CD8-positive, alpha-beta memory T cell (primary cell): ENCODE results near the gene KCND1. TPM values are rescaled to one million over a fixed set of nuclear protein-coding genes. Genes with fewer than 3 reads are reported as not detected.
A peak's percentile ranks its signal among the peaks of the same experiment; 100 is the strongest.

Experiments used
- CTCF ChIA-PET: fragments of 350-600 bp; sonication (Branson Sonifier 250); formaldehyde crosslinking; loops from one replicate; lab custom pipeline; 2021; ENCODE audit warnings: antibody characterized with exemption; lab: Charles Lee
- POLR2A ChIA-PET: fragments of 350-600 bp; sonication (Branson Sonifier 250); formaldehyde crosslinking; loops from one replicate; lab custom pipeline; 2021; ENCODE audit warnings: antibody characterized with exemption; lab: Charles Lee
- DNase-seq, 5 donors: peaks; one replicate each; pipeline versions ENCODE4 v3.0.0 to v3.0.0-alpha.2; 2020 to 2022; ENCODE audit warnings: mixed read lengths in 1 of 5
- H3K27ac ChIP-seq: one replicate; pipeline ENCODE4 v1.7.0; 2013; ENCODE audit warnings: low read depth, mild to moderate bottlenecking, low read length, moderate library complexity
- H3K27me3 ChIP-seq: 2 replicates; pipeline ENCODE4 v1.7.0; 2013; ENCODE audit warnings: low read length, mild to moderate bottlenecking; ENCODE audit not compliant: insufficient read depth, poor library complexity, severe bottlenecking
- H3K36me3 ChIP-seq: 2 replicates; pipeline ENCODE4 v1.7.0; 2013; ENCODE audit warnings: mild to moderate bottlenecking, low read length, moderate library complexity; ENCODE audit not compliant: insufficient read depth
- H3K4me1 ChIP-seq: 2 replicates; pipeline ENCODE4 v1.7.0; 2013; ENCODE audit warnings: mild to moderate bottlenecking, low read length, moderate library complexity; ENCODE audit not compliant: insufficient read depth
- H3K4me3 ChIP-seq: 2 replicates; pipeline ENCODE4 v1.7.0; 2013; ENCODE audit warnings: mild to moderate bottlenecking, low read length
- H3K9me3 ChIP-seq: 2 replicates; pipeline ENCODE4 v1.7.0; 2013; ENCODE audit warnings: mild to moderate bottlenecking, low read length
- H3K27ac Mint-ChIP-seq, 8 donors: one replicate each; pipeline ENCODE4 v1.8.0; 2020 to 2021; ENCODE audit warnings: mixed read lengths in 8 of 8, mild to moderate bottlenecking in 6 of 8, inconsistent platforms in 3 of 8, moderate library complexity in 3 of 8
- H3K27me3 Mint-ChIP-seq, 2 donors: one replicate each; pipeline ENCODE4 v1.8.0; 2020 to 2021; ENCODE audit warnings: mixed read lengths in 2 of 2, mild to moderate bottlenecking in 1 of 2, moderate library complexity in 1 of 2
- H3K36me3 Mint-ChIP-seq, 3 donors: one replicate each; pipeline ENCODE4 v1.8.0; 2020 to 2021; ENCODE audit warnings: mixed read lengths in 3 of 3, inconsistent platforms in 1 of 3, mild to moderate bottlenecking in 1 of 3
- H3K4me1 Mint-ChIP-seq, 3 donors: one replicate each; pipeline ENCODE4 v1.8.0; 2020 to 2021; ENCODE audit warnings: mixed read lengths in 3 of 3, inconsistent platforms in 1 of 3, mild to moderate bottlenecking in 1 of 3
- H3K4me3 Mint-ChIP-seq, 7 donors: one replicate each; pipeline ENCODE4 v1.8.0; 2020 to 2021; ENCODE audit warnings: mixed read lengths in 7 of 7, mild to moderate bottlenecking in 6 of 7, moderate library complexity in 4 of 7, inconsistent platforms in 2 of 7
- H3K9me3 Mint-ChIP-seq, 5 donors: one replicate each; pipeline ENCODE4 v1.8.0; 2020 to 2022; ENCODE audit warnings: mixed read lengths in 5 of 5, mild to moderate bottlenecking in 3 of 5, moderate library complexity in 2 of 5, inconsistent platforms in 1 of 5
- polyA plus RNA-seq: library from polyadenylated mRNA; unstranded; fragments of 300-500 nt; fragmentation: Illumina TruSeq; gene quantifications from one replicate; pipeline ENCODE4 v1.2.3, GENCODE V29; 2021
- total RNA-seq, 2 experiments: library from RNA; stranded (reverse); gene quantifications; one replicate each; pipeline ENCODE4 v1.2.3, GENCODE V29; 2021

Gene KCND1
- total and polyA plus RNA-seq, 3 experiments from 2014 or later, result 0.06 to 1.1 (median 0.72) TPM

DNA sequence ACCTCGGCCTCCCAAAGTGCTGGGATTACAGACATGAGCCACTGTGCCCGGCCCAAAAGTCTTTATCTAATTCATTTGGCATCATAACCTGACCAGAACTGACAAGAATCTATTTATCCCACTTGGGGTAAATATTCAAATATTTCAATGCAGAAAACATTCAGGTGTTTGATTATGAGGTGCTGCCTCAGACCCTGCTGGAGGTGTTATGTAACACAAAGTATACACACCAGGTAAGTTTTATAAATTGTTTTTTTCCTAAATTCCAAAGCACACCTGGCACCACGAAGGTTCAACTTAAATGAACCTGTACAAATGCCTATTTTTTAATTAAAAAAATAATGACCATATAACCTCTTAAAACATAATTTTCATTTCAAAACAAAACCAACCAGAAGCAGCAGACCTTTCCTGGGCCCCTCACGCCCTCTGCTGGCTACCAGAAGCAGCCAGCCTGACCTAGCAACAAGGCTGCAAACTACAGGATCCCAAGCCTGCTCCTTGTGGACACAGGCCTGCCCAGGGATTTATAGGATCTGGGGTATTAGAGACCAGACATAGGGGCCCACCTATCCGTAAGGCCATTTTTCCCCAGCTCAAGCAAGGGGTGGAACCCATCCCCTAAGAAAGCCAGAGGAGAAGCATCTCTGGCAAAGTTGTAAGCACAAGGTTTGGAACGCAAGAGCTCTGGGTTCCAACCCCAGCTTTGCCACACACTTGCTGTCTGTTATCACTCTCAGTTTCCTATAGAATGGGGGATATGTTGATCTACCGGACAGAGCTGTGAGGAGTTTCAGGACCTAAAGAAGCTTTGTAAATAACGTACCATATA, 25.9 kb downstream of the KCND1 start:
- peaks cover 41% of the 10 kb centered on the region for H3K4me1 ChIP-seq
- ChIA-PET CTCF (interaction anchor here (0.6 to 4.5 kb wide), 8 partner anchors 8 to 297 kb away, joined by 3 to 21 read pairs (median 7); partner anchors contain the start of genes OTUD5, PQBP1 and SLC35A2), POLR2A (interaction anchor here (0.7 to 0.9 kb wide), 2 partner anchors 28 to 29 kb away, joined by 5 to 9 read pairs; no protein-coding TSS in a partner anchor)
- peaks cover 0 to 31% (median 7%) of the 10 kb centered on the region in 3 donors for H3K36me3 Mint-ChIP-seq
- peak overlapping the region in 7 of 8 donors; percentile 22 to 92 (median 62) for H3K27ac Mint-ChIP-seq
- H3K27me3 Mint-ChIP-seq, result peaks cover 0 to 6% of the 10 kb centered on the region in 2 donors
- no peak overlapping the region for H3K4me3 ChIP-seq
- no peaks in the 10 kb centered on the region for H3K36me3 ChIP-seq
- H3K9me3 Mint-ChIP-seq, result no peaks in the 10 kb centered on the region
- H3K27me3 ChIP-seq, result no peaks in the 10 kb centered on the region
- no peaks in the 10 kb centered on the region for H3K9me3 ChIP-seq
- H3K4me1 Mint-ChIP-seq, result peaks cover 47 to 65% (median 62%) of the 10 kb centered on the region in 3 donors
- no peak overlapping the region for H3K27ac ChIP-seq
- DNase-seq, result peak; percentile 24 to 68 (median 53)
- peak overlapping the region in 2 of 7 donors; percentile 4 to 51 for H3K4me3 Mint-ChIP-seq

DNA sequence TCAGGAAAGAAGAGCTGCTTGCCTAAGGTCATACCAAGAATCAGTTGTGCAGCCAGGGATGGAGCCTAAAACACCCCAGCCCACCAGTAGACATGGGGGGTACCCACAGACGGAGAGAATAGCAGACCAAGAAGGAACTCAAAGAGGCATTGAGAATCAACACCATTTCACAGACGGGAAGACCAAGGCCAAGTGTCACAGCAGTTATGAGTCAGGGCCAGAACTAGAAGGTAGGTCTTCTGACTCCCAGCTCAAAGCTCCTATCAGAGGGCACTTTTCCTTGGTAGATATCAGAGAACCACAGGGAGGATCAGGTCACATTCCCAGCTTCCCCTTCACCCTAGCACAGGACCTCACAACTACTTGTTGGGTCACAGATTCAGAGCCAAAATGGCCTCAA, 28.7 kb downstream of the KCND1 start:
- Histone ChIP-seq H3K4me3 (no peak overlapping the region), H3K27me3 (no peaks in the 10 kb centered on the region), H3K36me3 (no peaks in the 10 kb centered on the region), H3K27ac (peak overlapping the region; percentile 54), H3K4me1 (peaks cover 69% of the 10 kb centered on the region), H3K9me3 (no peaks in the 10 kb centered on the region)
- Mint-ChIP-seq H3K4me3 (peak overlapping the region in 1 of 7 donors; percentile 32), H3K27me3 (peaks cover 0 to 7% of the 10 kb centered on the region in 2 donors), H3K4me1 (peaks cover 71 to 84% (median 84%) of the 10 kb centered on the region in 3 donors), H3K27ac (peak overlapping the region in 7 of 8 donors; percentile 87 to 98 (median 91)), H3K36me3 (peaks cover 0 to 35% (median 5%) of the 10 kb centered on the region in 3 donors), H3K9me3 (no peaks in the 10 kb centered on the region)
- ChIA-PET POLR2A (interaction anchor here (1.5 kb wide), 1 partner anchor 12 kb away, joined by 5 read pairs; no protein-coding TSS in a partner anchor), CTCF (interaction anchor here (1.1 kb wide), 1 partner anchor 13 kb away, joined by 3 read pairs; no protein-coding TSS in a partner anchor)
- no peak for DNase-seq

DNA sequence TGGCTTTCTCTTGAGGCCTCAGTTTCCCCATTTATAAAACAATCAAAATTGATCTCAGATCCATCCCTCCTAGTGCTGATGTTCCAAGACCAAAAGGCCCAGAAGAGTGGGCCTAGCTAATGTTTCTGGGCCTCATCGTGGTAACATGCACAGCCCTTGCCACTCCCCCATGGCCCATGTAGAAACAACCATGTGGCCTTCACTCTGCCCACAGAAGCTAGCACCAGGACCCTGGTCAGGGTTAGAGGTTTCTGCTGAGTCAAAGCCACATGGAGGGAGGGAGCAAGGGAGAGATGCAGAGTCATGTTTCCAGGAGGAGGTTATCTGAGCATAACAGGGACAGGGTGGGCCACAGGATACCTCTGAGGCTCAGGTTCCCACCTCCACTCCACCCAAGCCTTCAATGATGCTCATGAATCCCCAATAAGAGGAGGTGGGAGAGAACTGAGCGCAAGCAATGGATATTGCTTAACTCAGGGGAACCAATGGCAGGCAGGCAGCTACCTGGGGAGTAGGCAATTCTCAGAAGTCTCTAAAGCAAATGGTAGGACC, 31.2 kb downstream of the KCND1 start:
- DNase-seq, result no peak
- H3K27me3 Mint-ChIP-seq, result peaks cover 0 to 2% of the 10 kb centered on the region in 2 donors
- H3K27ac ChIP-seq, result peak overlapping the region; percentile 73
- ChIA-PET POLR2A (interaction anchor here (0.7 to 2.8 kb wide), 4 partner anchors 18 to 464 kb away, joined by 3 to 17 read pairs (median 5); partner anchors contain the start of genes PQBP1 and TIMM17B), CTCF (interaction anchor here (0.9 to 2.1 kb wide), 5 partner anchors 9 to 309 kb away, joined by 3 to 7 read pairs (median 3); no protein-coding TSS in a partner anchor)
- peaks cover 0 to 40% (median 7%) of the 10 kb centered on the region in 3 donors for H3K36me3 Mint-ChIP-seq
- H3K9me3 ChIP-seq, result no peaks in the 10 kb centered on the region
- no peaks in the 10 kb centered on the region for H3K27me3 ChIP-seq
- H3K4me1 ChIP-seq, result peaks cover 85% of the 10 kb centered on the region
- peak overlapping the region in 6 of 7 donors; percentile 23 to 89 (median 78) for H3K4me3 Mint-ChIP-seq
- H3K36me3 ChIP-seq, result no peaks in the 10 kb centered on the region
- peak overlapping the region; percentile 56 for H3K4me3 ChIP-seq
- peak overlapping the region; percentile 93 to 97 (median 94) for H3K27ac Mint-ChIP-seq
- H3K9me3 Mint-ChIP-seq, result no peaks in the 10 kb centered on the region
- H3K4me1 Mint-ChIP-seq, result peaks cover 83 to 90% (median 90%) of the 10 kb centered on the region in 3 donors

DNA sequence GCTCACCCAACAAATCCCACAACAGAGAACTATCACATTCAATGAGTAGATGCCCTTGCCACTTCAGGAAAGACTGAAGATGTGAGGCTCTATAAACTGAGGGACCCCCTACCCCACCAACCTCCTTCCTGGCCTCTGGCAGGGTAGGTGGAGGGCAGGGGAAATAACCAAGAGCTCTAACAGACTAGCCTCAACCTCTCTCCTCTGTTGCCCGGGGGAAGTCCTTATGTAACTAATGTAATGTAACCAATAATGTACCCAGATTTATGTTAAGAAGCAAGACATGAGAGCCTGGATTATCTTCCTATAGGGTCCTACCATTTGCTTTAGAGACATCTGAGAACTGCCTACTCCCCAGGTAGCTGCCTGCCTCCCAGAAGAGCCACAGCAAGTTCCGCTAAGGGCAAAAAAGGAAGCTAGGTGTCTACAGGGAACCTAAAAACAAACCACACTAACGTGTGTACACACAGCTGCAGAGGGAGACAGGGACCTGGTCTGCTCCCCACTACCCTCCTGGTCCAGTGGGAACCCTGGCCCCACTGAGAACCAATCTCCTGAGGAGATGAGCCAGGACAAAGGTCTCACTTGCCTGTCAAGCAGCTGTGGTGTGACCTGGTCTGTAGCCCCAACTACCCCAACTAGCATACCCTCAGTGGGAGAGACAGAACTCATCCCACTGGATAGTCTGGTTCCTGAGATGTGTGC, 32.0 kb downstream of the KCND1 start:
- H3K4me1 Mint-ChIP-seq, result peaks cover 88 to 98% (median 95%) of the 10 kb centered on the region in 3 donors
- H3K4me1 ChIP-seq, result peaks cover 92% of the 10 kb centered on the region
- H3K36me3 ChIP-seq, result no peaks in the 10 kb centered on the region
- no peaks in the 10 kb centered on the region for H3K9me3 ChIP-seq
- peaks cover 2 to 48% (median 10%) of the 10 kb centered on the region in 3 donors for H3K36me3 Mint-ChIP-seq
- peak overlapping the region; percentile 73 for H3K27ac ChIP-seq
- H3K9me3 Mint-ChIP-seq, result no peaks in the 10 kb centered on the region
- CTCF ChIA-PET, result interaction anchor here (1.0 to 2.1 kb wide), 4 partner anchors 9 to 291 kb away, joined by 3 to 7 read pairs (median 4); no protein-coding TSS in a partner anchor
- H3K27ac Mint-ChIP-seq, result peak overlapping the region; percentile 93 to 97 (median 94)
- POLR2A ChIA-PET, result interaction anchor here (0.8 to 2.8 kb wide), 3 partner anchors 19 to 42 kb away, joined by 3 to 17 read pairs (median 3); partner anchors contain the start of genes PQBP1 and TIMM17B
- H3K27me3 ChIP-seq, result no peaks in the 10 kb centered on the region
- H3K4me3 ChIP-seq, result peak overlapping the region; percentile 56
- peak overlapping the region; percentile 23 to 89 (median 77) for H3K4me3 Mint-ChIP-seq
- peaks cover 0 to 2% of the 10 kb centered on the region in 2 donors for H3K27me3 Mint-ChIP-seq
- peak in 2 of 5 donors; percentile 33 to 64 for DNase-seq

DNA sequence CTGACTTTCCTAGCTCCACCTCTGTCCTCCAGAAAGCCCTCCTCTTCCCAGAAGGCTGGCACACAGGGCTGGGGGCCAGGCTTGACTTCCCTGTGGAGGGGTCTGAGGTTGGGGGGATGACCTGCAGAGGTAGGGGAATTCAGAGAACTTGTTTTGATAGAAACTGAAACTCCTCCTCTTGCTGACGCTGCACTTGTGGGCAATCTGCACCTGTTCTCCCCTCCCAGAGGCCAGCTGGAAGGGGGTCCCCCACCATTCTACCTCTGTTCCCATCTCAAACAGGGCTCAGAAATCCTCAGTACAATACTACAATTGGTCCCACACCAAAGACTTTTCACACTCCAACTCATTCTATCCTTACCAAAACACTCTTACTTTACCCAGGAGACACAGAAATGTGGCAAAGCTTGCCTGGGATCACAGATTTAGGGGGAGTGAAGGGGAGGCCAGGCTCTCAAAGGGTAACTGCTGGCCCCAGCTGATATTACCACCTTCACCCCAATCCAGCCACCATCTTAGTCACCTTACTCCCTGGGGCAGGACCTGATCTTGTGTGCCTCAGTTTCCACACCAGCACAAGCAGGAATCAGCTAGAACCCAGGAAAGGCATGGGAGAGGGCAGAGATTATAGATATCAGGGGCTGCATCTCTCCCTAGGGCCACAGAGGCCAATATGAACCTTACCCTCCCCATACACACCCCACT, 32.8 kb downstream of the KCND1 start:
- Histone ChIP-seq H3K27ac (peak overlapping the region; percentile 73), H3K9me3 (no peaks in the 10 kb centered on the region), H3K4me1 (peaks cover 93% of the 10 kb centered on the region), H3K27me3 (no peaks in the 10 kb centered on the region), H3K36me3 (peaks cover 5% of the 10 kb centered on the region), H3K4me3 (peak overlapping the region; percentile 58)
- peak overlapping the region; percentile 93 to 97 (median 94) for H3K27ac Mint-ChIP-seq
- ChIA-PET CTCF (interaction anchor here (1.3 to 2.7 kb wide), 3 partner anchors 8 to 19 kb away, joined by 4 to 18 read pairs (median 9); partner anchors contain the start of gene OTUD5), POLR2A (interaction anchor here (1.4 to 2.8 kb wide), 2 partner anchors 20 to 23 kb away, joined by 3 to 17 read pairs; no protein-coding TSS in a partner anchor)
- peak; percentile 34 to 85 (median 71) for DNase-seq
- H3K4me1 Mint-ChIP-seq, result peaks cover 91 to 99% (median 95%) of the 10 kb centered on the region in 3 donors
- peak overlapping the region; percentile 74 to 93 (median 80) for H3K4me3 Mint-ChIP-seq
- no peaks in the 10 kb centered on the region for H3K9me3 Mint-ChIP-seq
- peaks cover 6 to 52% (median 17%) of the 10 kb centered on the region in 3 donors for H3K36me3 Mint-ChIP-seq
- peaks cover 0 to 4% of the 10 kb centered on the region in 2 donors for H3K27me3 Mint-ChIP-seq

DNA sequence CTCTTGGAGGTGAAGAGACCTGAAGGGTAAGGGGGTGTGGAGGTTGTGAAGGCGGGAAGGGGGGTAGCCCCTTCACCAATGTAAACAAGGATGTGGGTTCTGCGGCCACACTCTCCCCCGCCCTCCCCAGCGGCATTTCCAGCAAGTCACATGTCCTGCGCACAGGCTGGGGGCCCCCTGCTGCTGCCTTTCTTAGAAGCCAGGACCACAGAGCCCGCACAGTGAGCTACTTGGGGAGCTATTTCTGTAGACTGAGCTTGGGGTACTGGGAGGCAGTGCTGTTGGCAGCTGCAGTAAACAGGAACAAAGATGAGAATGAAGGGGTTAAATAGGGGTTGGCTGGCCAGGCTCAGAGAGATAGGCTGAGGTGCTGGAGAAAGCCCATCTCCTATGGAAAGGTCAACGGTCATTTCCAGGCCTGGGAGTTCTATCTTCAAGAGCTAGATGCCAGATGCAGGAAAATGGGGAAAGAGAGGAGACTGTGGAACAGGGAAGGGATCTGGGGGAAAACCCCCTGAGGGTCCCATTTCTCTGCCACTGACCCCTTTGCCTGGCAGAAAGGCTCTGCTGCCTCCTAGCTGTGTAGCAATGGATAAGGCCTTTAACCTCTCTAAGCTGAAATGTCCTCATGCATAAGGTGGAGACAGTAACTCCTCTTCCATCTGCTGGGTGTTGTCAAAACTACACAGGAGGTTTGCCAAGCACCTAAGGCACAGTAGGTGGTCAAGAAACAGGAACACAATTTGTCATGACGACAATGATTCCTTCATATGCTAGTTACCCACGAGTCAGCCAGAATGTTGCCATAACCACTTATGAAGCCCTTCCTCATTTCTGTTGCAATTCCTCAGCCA, 34.4 kb downstream of the KCND1 start:
- Mint-ChIP-seq H3K4me1 (peaks cover 79 to 92% (median 85%) of the 10 kb centered on the region in 3 donors), H3K4me3 (peak overlapping the region; percentile 74 to 93 (median 86)), H3K27me3 (peaks cover 0 to 5% of the 10 kb centered on the region in 2 donors), H3K27ac (peak overlapping the region; percentile 93 to 99 (median 94)), H3K36me3 (peaks cover 6 to 47% (median 14%) of the 10 kb centered on the region in 3 donors), H3K9me3 (no peaks in the 10 kb centered on the region)
- Histone ChIP-seq H3K9me3 (no peaks in the 10 kb centered on the region), H3K27me3 (no peaks in the 10 kb centered on the region), H3K27ac (peak overlapping the region; percentile 73), H3K4me1 (peaks cover 83% of the 10 kb centered on the region), H3K4me3 (peak overlapping the region; percentile 58), H3K36me3 (peaks cover 8% of the 10 kb centered on the region)
- ChIA-PET CTCF (interaction anchor here (0.7 to 2.7 kb wide), 13 partner anchors 9 to 289 kb away, joined by 3 to 18 read pairs (median 9); partner anchors contain the start of genes OTUD5, PQBP1, SLC35A2 and TIMM17B), POLR2A (interaction anchor here (0.9 to 2.0 kb wide), 7 partner anchors 18 to 254 kb away, joined by 3 to 16 read pairs (median 4); partner anchors contain the start of genes OTUD5, PIM2, PQBP1 and TIMM17B)
- DNase-seq, result peak; percentile 72 to 95 (median 92)
